ENCODE results near the gene ST8SIA1.

Gene ST8SIA1

GRCh38 chr12:22276867-22277266, 57.6 kb downstream of the ST8SIA1 start:
- DNase-seq, result no peak

GRCh38 chr12:22276313-22276712, 58.2 kb downstream of the ST8SIA1 start:
- no peak for DNase-seq

- DNase-seq, result peak; percentile 100
Observed at GRCh38 chr12:22275843-22276242, 58.7 kb downstream of the ST8SIA1 start.

GRCh38 chr12:22272335-22273151, 62.0 kb downstream of the ST8SIA1 start:
- no peak for DNase-seq

- DNase-seq, result peak; percentile 90
Observed at GRCh38 chr12:22271023-22271422, 63.5 kb downstream of the ST8SIA1 start.

GRCh38 chr12:22268973-22269372, 65.5 kb downstream of the ST8SIA1 start:
- no peak for DNase-seq

GRCh38 chr12:22268406-22268805, 66.1 kb downstream of the ST8SIA1 start:
- no peak for DNase-seq

- peak; percentile 38 for DNase-seq
Observed at GRCh38 chr12:22266101-22266500, 68.4 kb downstream of the ST8SIA1 start.

GRCh38 chr12:22264380-22264779, 70.1 kb downstream of the ST8SIA1 start:
- DNase-seq, result no peak

GRCh38 chr12:22262309-22262708, 72.2 kb downstream of the ST8SIA1 start:
- peak; percentile 54 for DNase-seq

GRCh38 chr12:22257100-22257499, 77.4 kb downstream of the ST8SIA1 start:
- no peak for DNase-seq

GRCh38 chr12:22256605-22257004, 77.9 kb downstream of the ST8SIA1 start:
- no peak for DNase-seq

GRCh38 chr12:22256041-22256441, 78.5 kb downstream of the ST8SIA1 start:
- DNase-seq, result no peak

- no peak for DNase-seq
Observed at GRCh38 chr12:22255097-22255496, 79.4 kb downstream of the ST8SIA1 start.

GRCh38 chr12:22254478-22254877, 80.0 kb downstream of the ST8SIA1 start:
- DNase-seq, result no peak

- no peak for DNase-seq
Observed at GRCh38 chr12:22252057-22252456, 82.5 kb downstream of the ST8SIA1 start.

GRCh38 chr12:22250762-22251161, 83.7 kb downstream of the ST8SIA1 start:
- no peak for DNase-seq

GRCh38 chr12:22248571-22249115, 85.9 kb downstream of the ST8SIA1 start:
- no peak for DNase-seq

GRCh38 chr12:22248121-22248520, 86.4 kb downstream of the ST8SIA1 start:
- no peak for DNase-seq

- no peak for DNase-seq
Observed at GRCh38 chr12:22246217-22246846, 88.2 kb downstream of the ST8SIA1 start.

- no peak for DNase-seq
Observed at GRCh38 chr12:22242726-22243125, 91.8 kb downstream of the ST8SIA1 start.

GRCh38 chr12:22238211-22238610, 96.3 kb downstream of the ST8SIA1 start:
- DNase-seq, result no peak

- DNase-seq, result peak; percentile 87
Observed at GRCh38 chr12:22234561-22234960, 99.9 kb downstream of the ST8SIA1 start.

- DNase-seq, result no peak
Observed at GRCh38 chr12:22231836-22232235, 102.7 kb downstream of the ST8SIA1 start.
